GM23338 (cell line): Measurements from ENCODE around the gene PLCD3. TPM values are rescaled to one million over a fixed set of nuclear protein-coding genes. Genes with fewer than 3 reads are reported as not detected.
A peak's percentile ranks its signal among the peaks of the same experiment; 100 is the strongest.

Experiments
- ATAC-seq: fragments of 200-7000 bp; cut with Tn5 transposase; 3 replicates; pipeline ENCODE4 v1.9.1; 2020
- DNase-seq: peaks from one replicate; pipeline ENCODE4 v3.0.0-alpha.2; 2015; ENCODE audit warnings: low spot score
- H2AFZ ChIP-seq: fragments of 200-600 bp; sonication (generic); 2 replicates; pipeline ENCODE4 v1.8.0; 2016; ENCODE audit warnings: antibody characterized with exemption, mild to moderate bottlenecking, moderate library complexity
- H3F3A ChIP-seq: fragments of 200-600 bp; sonication (generic); replicated peaks from 2 replicates; pipeline ENCODE4 v1.8.0; 2017; ENCODE audit warnings: antibody characterized with exemption, mixed run types, low read depth
- H3K27ac ChIP-seq: fragments of 200-600 bp; sonication (generic); 2 replicates; pipeline ENCODE4 v1.6.1; 2016; ENCODE audit warnings: low read depth
- H3K27me3 ChIP-seq: fragments of 200-600 bp; sonication (generic); 2 replicates; pipeline ENCODE4 v1.8.0; 2016; ENCODE audit warnings: mild to moderate bottlenecking, mixed run types, moderate library complexity; ENCODE audit not compliant: insufficient read depth
- H3K36me3 ChIP-seq: fragments of 200-600 bp; sonication (generic); 2 replicates; pipeline ENCODE4 v1.8.0; 2016; ENCODE audit warnings: mild to moderate bottlenecking; ENCODE audit not compliant: insufficient read depth
- H3K4me1 ChIP-seq: fragments of 200-600 bp; sonication (generic); 2 replicates; pipeline ENCODE4 v1.8.0; 2016; ENCODE audit warnings: mild to moderate bottlenecking, moderate library complexity; ENCODE audit not compliant: insufficient read depth
- H3K4me2 ChIP-seq: fragments of 200-600 bp; sonication (generic); 2 replicates; pipeline ENCODE4 v1.7.1; 2017; ENCODE audit warnings: mixed run types
- H3K4me3 ChIP-seq: fragments of 200-600 bp; sonication (generic); 2 replicates; pipeline ENCODE4 v1.6.1; 2016; ENCODE audit warnings: mixed run types
- H3K79me2 ChIP-seq: fragments of 200-600 bp; sonication (generic); replicated peaks from 2 replicates; pipeline ENCODE4 v1.8.0; 2017; ENCODE audit warnings: mild to moderate bottlenecking; ENCODE audit not compliant: insufficient read depth
- H3K9me2 ChIP-seq: fragments of 200-600 bp; sonication (generic); 2 replicates; pipeline ENCODE4 v1.8.0; 2017; ENCODE audit not compliant: insufficient read depth
- H4K20me1 ChIP-seq: fragments of 200-600 bp; sonication (generic); replicated peaks from 2 replicates; pipeline ENCODE4 v1.8.0; 2017; ENCODE audit warnings: mild to moderate bottlenecking; ENCODE audit not compliant: insufficient read depth
- H3K27ac Mint-ChIP-seq: 2 replicates; pipeline ENCODE4 v1.8.0; 2020; ENCODE audit warnings: inconsistent platforms, mild to moderate bottlenecking, moderate library complexity, mixed read lengths
- H3K27me3 Mint-ChIP-seq: 3 replicates; pipeline ENCODE4 v1.8.0; 2022; ENCODE audit warnings: low read depth, mild to moderate bottlenecking, moderate library complexity, mixed read lengths, inconsistent platforms; ENCODE audit not compliant: insufficient read depth, poor library complexity
- H3K36me3 Mint-ChIP-seq: 3 replicates; pipeline ENCODE4 v1.8.0; 2021; ENCODE audit warnings: low read depth, mild to moderate bottlenecking, inconsistent platforms, moderate library complexity, mixed read lengths
- H3K4me1 Mint-ChIP-seq: 3 replicates; pipeline ENCODE4 v1.8.0; 2020; ENCODE audit warnings: mild to moderate bottlenecking, inconsistent platforms, mixed read lengths
- H3K4me3 Mint-ChIP-seq: 3 replicates; pipeline ENCODE4 v1.8.0; 2021; ENCODE audit warnings: moderate library complexity, mild to moderate bottlenecking, inconsistent platforms, mixed read lengths
- H3K9me3 Mint-ChIP-seq: 3 replicates; pipeline ENCODE4 v1.8.0; 2020; ENCODE audit warnings: moderate library complexity, mild to moderate bottlenecking, inconsistent platforms, mixed read lengths
- CREB1 ChIP-seq: fragments of 250-450 bp; sonication (Bioruptor Pico); IDR thresholded peaks from 2 replicates; pipeline ENCODE4 v1.5.0; 2020; ENCODE audit warnings: low read depth, mild to moderate bottlenecking, moderate library complexity
- CTCF ChIP-seq, 2 experiments: fragments of 200-600 bp in 1 of 2; sonication (generic) in 1 of 2; conservative IDR thresholded peaks; 2 replicates each; pipeline versions ENCODE4 v1.5.1 to v1.6.1; 2016 to 2017; ENCODE audit warnings: antibody characterized with exemption in 2 of 2, low read depth in 2 of 2, mild to moderate bottlenecking in 2 of 2, moderate library complexity in 1 of 2
- ETS1 ChIP-seq: IDR thresholded peaks from 2 replicates; pipeline ENCODE4 v1.6.1; 2016; ENCODE audit warnings: antibody characterized with exemption
- EZH2 ChIP-seq: fragments of 200-600 bp; sonication (generic); IDR thresholded peaks from one replicate; pipeline ENCODE4 v1.8.0; 2017; ENCODE audit warnings: antibody characterized with exemption, mild to moderate bottlenecking, low read depth; ENCODE audit not compliant: unreplicated experiment
- EZH2phosphoT487 ChIP-seq: fragments of 200-600 bp; sonication (generic); IDR thresholded peaks from one replicate; pipeline ENCODE4 v1.8.1; 2018; ENCODE audit warnings: antibody characterized with exemption; ENCODE audit not compliant: unreplicated experiment
- JUNB ChIP-seq: IDR thresholded peaks from one replicate; pipeline ENCODE4 v1.6.1; 2016; ENCODE audit warnings: antibody characterized with exemption; ENCODE audit not compliant: unreplicated experiment
- NANOG ChIP-seq: IDR thresholded peaks from 2 replicates; pipeline ENCODE4 v1.6.1; 2016; ENCODE audit warnings: antibody characterized with exemption, borderline replicate concordance
- POLR2AphosphoS5 ChIP-seq: IDR thresholded peaks from 2 replicates; pipeline ENCODE4 v1.6.1; 2016; ENCODE audit warnings: antibody characterized with exemption, low read depth
- REST ChIP-seq: IDR thresholded peaks from one replicate; pipeline ENCODE4 v1.6.1; 2018; ENCODE audit warnings: antibody characterized with exemption; ENCODE audit not compliant: unreplicated experiment
- ZNF114 ChIP-seq: fragments of 250-450 bp; sonication (Bioruptor Pico); IDR thresholded peaks from 2 replicates; pipeline ENCODE4 v1.5.0; 2020; ENCODE audit warnings: mild to moderate bottlenecking, moderate library complexity
- ZNF331 ChIP-seq: fragments of 250-450 bp; sonication (Bioruptor Pico); IDR thresholded peaks from 2 replicates; pipeline ENCODE4 v1.5.0; 2020; ENCODE audit warnings: low read depth, mild to moderate bottlenecking, moderate library complexity
- long read RNA-seq: library from polyadenylated mRNA; unstranded; transcript quantifications from one replicate; pipeline ENCODE4 v2.0.0, GENCODE V29; 2020; ENCODE audit not compliant: unreplicated experiment
- polyA plus RNA-seq: library from polyadenylated mRNA; unstranded; fragments of >200 nt; fragmentation: Nextera tagmentation; extraction: Ambion mirVana; gene quantifications from 2 replicates; pipeline ENCODE4 v1.2.1, GENCODE V29; 2016
- total RNA-seq: library from RNA; depleted of rRNA; stranded (reverse); fragments of >200 nt; shearing (Covaris generic); gene quantifications from 2 replicates; pipeline ENCODE4 v1.2.3, GENCODE V29; 2014; rRNA removed
- TF ChIP-seq, protein P1 (sequence below): fragments of 250-450 bp; sonication (Bioruptor Pico); IDR thresholded peaks from 2 replicates; pipeline ENCODE4 v1.5.0; 2020; ENCODE audit warnings: mild to moderate bottlenecking, moderate library complexity

The PLCD3 gene, protein sequence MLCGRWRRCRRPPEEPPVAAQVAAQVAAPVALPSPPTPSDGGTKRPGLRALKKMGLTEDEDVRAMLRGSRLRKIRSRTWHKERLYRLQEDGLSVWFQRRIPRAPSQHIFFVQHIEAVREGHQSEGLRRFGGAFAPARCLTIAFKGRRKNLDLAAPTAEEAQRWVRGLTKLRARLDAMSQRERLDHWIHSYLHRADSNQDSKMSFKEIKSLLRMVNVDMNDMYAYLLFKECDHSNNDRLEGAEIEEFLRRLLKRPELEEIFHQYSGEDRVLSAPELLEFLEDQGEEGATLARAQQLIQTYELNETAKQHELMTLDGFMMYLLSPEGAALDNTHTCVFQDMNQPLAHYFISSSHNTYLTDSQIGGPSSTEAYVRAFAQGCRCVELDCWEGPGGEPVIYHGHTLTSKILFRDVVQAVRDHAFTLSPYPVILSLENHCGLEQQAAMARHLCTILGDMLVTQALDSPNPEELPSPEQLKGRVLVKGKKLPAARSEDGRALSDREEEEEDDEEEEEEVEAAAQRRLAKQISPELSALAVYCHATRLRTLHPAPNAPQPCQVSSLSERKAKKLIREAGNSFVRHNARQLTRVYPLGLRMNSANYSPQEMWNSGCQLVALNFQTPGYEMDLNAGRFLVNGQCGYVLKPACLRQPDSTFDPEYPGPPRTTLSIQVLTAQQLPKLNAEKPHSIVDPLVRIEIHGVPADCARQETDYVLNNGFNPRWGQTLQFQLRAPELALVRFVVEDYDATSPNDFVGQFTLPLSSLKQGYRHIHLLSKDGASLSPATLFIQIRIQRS
- 15.9 and 32.1 TPM in 2 replicates for total RNA-seq
- polyA plus RNA-seq = 3.0 and 5.7 TPM in 2 replicates
- long read RNA-seq, partial matches to known transcripts = 1 of 2 reads
- long read RNA-seq, other reads (novel, unspliced or antisense) = 1 of 2 reads

DNA sequence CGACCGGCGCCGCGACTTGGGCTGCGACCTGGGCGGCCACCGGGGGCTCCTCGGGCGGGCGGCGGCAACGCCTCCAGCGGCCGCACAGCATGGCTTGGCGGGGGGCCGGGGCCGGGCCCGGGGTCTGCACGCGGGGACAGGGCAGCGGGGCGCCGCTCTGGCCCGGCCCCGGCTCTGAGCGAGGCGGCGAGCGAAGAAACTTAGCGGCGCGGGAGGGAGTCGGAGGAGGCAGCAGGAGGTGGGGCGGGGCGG, at the start of gene PLCD3:
TSS of gene PLCD3 (minus strand) at position 196 of the 252 bp plus-strand sequence. CDS start at position 91, 105 bp downstream.
- DNase-seq = no peak
- no peak within 1 kb of the TSS for H3K27ac ChIP-seq
- TF ChIP-seq ZNF331 (no peak), POLR2AphosphoS5 (no peak), ZNF114 (CRISPR knock-in tag) (no peak), CTCF (conservative IDR thresholded peaks at IDR 0.05; ENCODE audit: low read depth in 2 of 2) (no peak), ETS1 (no peak), EZH2 (no peak), REST (no peak), JUNB (no peak), NANOG (no peak), EZH2phosphoT487 (no peak), CREB1 (no peak)
- TF ChIP-seq, protein P1, sequence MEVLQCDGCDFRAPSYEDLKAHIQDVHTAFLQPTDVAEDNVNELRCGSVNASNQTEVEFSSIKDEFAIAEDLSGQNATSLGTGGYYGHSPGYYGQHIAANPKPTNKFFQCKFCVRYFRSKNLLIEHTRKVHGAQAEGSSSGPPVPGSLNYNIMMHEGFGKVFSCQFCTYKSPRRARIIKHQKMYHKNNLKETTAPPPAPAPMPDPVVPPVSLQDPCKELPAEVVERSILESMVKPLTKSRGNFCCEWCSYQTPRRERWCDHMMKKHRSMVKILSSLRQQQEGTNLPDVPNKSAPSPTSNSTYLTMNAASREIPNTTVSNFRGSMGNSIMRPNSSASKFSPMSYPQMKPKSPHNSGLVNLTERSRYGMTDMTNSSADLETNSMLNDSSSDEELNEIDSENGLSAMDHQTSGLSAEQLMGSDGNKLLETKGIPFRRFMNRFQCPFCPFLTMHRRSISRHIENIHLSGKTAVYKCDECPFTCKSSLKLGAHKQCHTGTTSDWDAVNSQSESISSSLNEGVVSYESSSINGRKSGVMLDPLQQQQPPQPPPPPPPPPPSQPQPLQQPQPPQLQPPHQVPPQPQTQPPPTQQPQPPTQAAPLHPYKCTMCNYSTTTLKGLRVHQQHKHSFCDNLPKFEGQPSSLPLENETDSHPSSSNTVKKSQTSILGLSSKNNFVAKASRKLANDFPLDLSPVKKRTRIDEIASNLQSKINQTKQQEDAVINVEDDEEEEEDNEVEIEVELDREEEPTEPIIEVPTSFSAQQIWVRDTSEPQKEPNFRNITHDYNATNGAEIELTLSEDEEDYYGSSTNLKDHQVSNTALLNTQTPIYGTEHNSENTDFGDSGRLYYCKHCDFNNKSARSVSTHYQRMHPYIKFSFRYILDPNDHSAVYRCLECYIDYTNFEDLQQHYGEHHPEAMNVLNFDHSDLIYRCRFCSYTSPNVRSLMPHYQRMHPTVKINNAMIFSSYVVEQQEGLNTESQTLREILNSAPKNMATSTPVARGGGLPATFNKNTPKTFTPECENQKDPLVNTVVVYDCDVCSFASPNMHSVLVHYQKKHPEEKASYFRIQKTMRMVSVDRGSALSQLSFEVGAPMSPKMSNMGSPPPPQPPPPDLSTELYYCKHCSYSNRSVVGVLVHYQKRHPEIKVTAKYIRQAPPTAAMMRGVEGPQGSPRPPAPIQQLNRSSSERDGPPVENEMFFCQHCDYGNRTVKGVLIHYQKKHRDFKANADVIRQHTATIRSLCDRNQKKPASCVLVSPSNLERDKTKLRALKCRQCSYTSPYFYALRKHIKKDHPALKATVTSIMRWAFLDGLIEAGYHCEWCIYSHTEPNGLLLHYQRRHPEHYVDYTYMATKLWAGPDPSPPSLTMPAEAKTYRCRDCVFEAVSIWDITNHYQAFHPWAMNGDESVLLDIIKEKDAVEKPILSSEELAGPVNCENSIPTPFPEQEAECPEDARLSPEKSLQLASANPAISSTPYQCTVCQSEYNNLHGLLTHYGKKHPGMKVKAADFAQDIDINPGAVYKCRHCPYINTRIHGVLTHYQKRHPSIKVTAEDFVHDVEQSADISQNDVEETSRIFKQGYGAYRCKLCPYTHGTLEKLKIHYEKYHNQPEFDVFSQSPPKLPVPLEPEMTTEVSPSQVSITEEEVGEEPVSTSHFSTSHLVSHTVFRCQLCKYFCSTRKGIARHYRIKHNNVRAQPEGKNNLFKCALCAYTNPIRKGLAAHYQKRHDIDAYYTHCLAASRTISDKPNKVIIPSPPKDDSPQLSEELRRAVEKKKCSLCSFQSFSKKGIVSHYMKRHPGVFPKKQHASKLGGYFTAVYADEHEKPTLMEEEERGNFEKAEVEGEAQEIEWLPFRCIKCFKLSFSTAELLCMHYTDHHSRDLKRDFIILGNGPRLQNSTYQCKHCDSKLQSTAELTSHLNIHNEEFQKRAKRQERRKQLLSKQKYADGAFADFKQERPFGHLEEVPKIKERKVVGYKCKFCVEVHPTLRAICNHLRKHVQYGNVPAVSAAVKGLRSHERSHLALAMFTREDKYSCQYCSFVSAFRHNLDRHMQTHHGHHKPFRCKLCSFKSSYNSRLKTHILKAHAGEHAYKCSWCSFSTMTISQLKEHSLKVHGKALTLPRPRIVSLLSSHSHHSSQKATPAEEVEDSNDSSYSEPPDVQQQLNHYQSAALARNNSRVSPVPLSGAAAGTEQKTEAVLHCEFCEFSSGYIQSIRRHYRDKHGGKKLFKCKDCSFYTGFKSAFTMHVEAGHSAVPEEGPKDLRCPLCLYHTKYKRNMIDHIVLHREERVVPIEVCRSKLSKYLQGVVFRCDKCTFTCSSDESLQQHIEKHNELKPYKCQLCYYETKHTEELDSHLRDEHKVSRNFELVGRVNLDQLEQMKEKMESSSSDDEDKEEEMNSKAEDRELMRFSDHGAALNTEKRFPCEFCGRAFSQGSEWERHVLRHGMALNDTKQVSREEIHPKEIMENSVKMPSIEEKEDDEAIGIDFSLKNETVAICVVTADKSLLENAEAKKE = no peak

More for the DNA sequence above, at the start of gene PLCD3:
- Mint-ChIP-seq H3K27ac (no peak within 1 kb of the TSS), H3K36me3 (peaks cover 3% of the 10 kb centered on the region; the same call in 1 of the 3 replicates), H3K9me3 (no peaks in the 10 kb centered on the region), H3K27me3 (peaks cover 27% of the 10 kb centered on the region), H3K4me3 (peak within 1 kb of the TSS; percentile 81), H3K4me1 (peaks cover 15% of the 10 kb centered on the region)
- Histone ChIP-seq H3K9me2 (no peaks in the 10 kb centered on the region), H3K79me2 (no peaks in the 10 kb centered on the region), H3K4me1 (peaks cover 3% of the 10 kb centered on the region; the same call in 1 of the 2 replicates), H3F3A (peaks cover 4% of the 10 kb centered on the region; the same call in 1 of the 2 replicates), H2AFZ (peak within 1 kb of the TSS; percentile 95), H3K36me3 (no peaks in the 10 kb centered on the region), H4K20me1 (no peaks in the 10 kb centered on the region; the same call in 1 of the 2 replicates), H3K4me2 (peak within 1 kb of the TSS; percentile 90), H3K4me3 (peak within 1 kb of the TSS; percentile 90), H3K27me3 (no peaks in the 10 kb centered on the region)
- ATAC-seq = peak; percentile 28
